ENCODE measurements around the gene GRID1. TPM values are rescaled to one million over a fixed set of nuclear protein-coding genes. Genes with fewer than 3 reads are reported as not detected.

Gene GRID1
- total and polyA plus RNA-seq, 10 of the 15 experiments (the other 5 are each of a cell fraction or from before 2014, with no cell fraction given), result 0.04 to 0.62 (median 0.08) TPM; not detected in 5

DNA sequence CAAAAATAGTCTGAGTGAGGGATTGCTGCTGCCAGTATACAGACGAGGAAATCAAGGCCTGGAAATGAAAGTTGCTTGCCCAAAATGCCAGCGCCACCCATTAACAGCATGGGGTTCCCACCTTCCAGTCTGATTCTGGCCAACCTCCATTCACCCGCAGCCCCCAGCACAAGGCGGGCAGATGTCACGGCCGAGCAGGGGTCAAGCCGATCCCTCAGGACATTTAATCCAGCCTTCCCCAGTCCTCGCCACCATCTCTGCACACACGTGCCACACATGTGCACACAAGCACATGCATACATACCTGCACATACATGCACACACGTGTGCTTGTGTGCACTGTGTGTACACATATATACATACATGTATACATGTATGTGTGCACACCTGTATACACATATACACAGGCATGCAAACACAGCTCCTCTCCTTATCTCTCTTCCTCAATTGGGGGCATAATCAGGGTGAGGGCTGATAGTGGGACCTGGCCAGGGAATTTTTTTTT, 122.9 kb downstream of the GRID1 start:
- POLR2A ChIA-PET, result no interaction called here
- RAD21 ChIA-PET (ENCODE audit: unreplicated experiment), result no interaction called here
- Histone ChIP-seq H3K27me3 (replicated peaks in 1 of 2; ENCODE audit: control insufficient read depth in 2 of 2, insufficient read depth in 2 of 2, low read length in 1 of 2) (no peaks in the 10 kb centered on the region; a peak in 1 of 4 replicates), H4K20me1 (ENCODE audit: control insufficient read depth, insufficient read depth) (no peaks in the 10 kb centered on the region), H3K4me1 (ENCODE audit: control insufficient read depth, insufficient read depth, low read length) (no peaks in the 10 kb centered on the region), H3K36me3 (ENCODE audit: control insufficient read depth in 2 of 2, insufficient read depth in 2 of 2, low read length in 1 of 2) (no peaks in the 10 kb centered on the region), H2AFZ (ENCODE audit: control insufficient read depth, low read depth, low read length) (no peak overlapping the region), H3K4me2 (ENCODE audit: control insufficient read depth, insufficient read depth) (no peak overlapping the region), H3K79me2 (ENCODE audit: control insufficient read depth, insufficient read depth, low read length) (no peaks in the 10 kb centered on the region), H3K9me3 (replicated peaks; ENCODE audit: control insufficient read depth, insufficient read depth, low read length) (no peaks in the 10 kb centered on the region; the same call in 2 of the 3 replicates), H3K27ac (ENCODE audit: control insufficient read depth, insufficient read depth) (no peak overlapping the region), H3K9ac (ENCODE audit: control insufficient read depth, insufficient read depth, low read length) (no peak overlapping the region), H3K4me3 (no peak overlapping the region)
- in situ Hi-C loops (cut with MboI) (no loop called here), intact Hi-C loops (cut with micrococcal nuclease; ENCODE audit: unreplicated experiment) (no loop called here)
- SMC1A ChIA-PET (ENCODE audit: uncharacterized antibody, unreplicated experiment), result no interaction called here
- no peak for DNase-seq (ENCODE audit: low read depth, low spot score)
- no peak for FAIRE-seq
- no TSS peak for BruUV-seq (replicated peaks)
- no peak for ATAC-seq
- CTCF ChIA-PET, result no interaction called here
- 39% methylated on average over 10 of the region's 10 CpGs for WGBS (ENCODE audit: insufficient coverage, insufficient replicate concordance, low lambda C conversion rate, missing lambda C conversion rate)
- no peak for TF ChIP-seq SREBF2 (IDR thresholded peaks at IDR 0.05; ENCODE audit: low read length)
- no peak for TF ChIP-seq GABPA (IDR thresholded peaks at IDR 0.05; ENCODE audit: low read depth)
- no peak for TF ChIP-seq NRF1 (conservative IDR thresholded peaks at IDR 0.05; ENCODE audit: low read depth, low read length)
- no peak for TF ChIP-seq ZNF207 (IDR thresholded peaks at IDR 0.05; ENCODE audit: borderline replicate concordance)
- TF ChIP-seq, protein P1, sequence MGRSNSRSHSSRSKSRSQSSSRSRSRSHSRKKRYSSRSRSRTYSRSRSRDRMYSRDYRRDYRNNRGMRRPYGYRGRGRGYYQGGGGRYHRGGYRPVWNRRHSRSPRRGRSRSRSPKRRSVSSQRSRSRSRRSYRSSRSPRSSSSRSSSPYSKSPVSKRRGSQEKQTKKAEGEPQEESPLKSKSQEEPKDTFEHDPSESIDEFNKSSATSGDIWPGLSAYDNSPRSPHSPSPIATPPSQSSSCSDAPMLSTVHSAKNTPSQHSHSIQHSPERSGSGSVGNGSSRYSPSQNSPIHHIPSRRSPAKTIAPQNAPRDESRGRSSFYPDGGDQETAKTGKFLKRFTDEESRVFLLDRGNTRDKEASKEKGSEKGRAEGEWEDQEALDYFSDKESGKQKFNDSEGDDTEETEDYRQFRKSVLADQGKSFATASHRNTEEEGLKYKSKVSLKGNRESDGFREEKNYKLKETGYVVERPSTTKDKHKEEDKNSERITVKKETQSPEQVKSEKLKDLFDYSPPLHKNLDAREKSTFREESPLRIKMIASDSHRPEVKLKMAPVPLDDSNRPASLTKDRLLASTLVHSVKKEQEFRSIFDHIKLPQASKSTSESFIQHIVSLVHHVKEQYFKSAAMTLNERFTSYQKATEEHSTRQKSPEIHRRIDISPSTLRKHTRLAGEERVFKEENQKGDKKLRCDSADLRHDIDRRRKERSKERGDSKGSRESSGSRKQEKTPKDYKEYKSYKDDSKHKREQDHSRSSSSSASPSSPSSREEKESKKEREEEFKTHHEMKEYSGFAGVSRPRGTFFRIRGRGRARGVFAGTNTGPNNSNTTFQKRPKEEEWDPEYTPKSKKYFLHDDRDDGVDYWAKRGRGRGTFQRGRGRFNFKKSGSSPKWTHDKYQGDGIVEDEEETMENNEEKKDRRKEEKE (IDR thresholded peaks at IDR 0.05), result no peak
- no peak for TF ChIP-seq SREBF1 (IDR thresholded peaks at IDR 0.05; ENCODE audit: low read length)
- TF ChIP-seq HCFC1 (IDR thresholded peaks at IDR 0.05; ENCODE audit: low read length), result no peak
- TF ChIP-seq YBX1 (IDR thresholded peaks at IDR 0.05), result no peak
- no peak for TF ChIP-seq IRF4 (IDR thresholded peaks at IDR 0.05; ENCODE audit: low read depth, low read length)
- TF ChIP-seq TARDBP (IDR thresholded peaks at IDR 0.05; ENCODE audit: borderline replicate concordance), result no peak
